GOT3 (cell line): Measurements from ENCODE around the gene PSMB8.
A peak's percentile ranks its signal among the peaks of the same experiment; 100 is the strongest.
"Not testable (repeated sequence)": the region's sequence is repeated elsewhere in the genome, so short reads cannot be mapped to it uniquely, and the experiment has no call there.

ENCODE experiments used
- DNase-seq: peaks from one replicate; lab custom pipeline; 2025; ENCODE audit warnings: mixed read lengths; lab: John Stamatoyannopoulos, UW

PSMB8 gene

DNA sequence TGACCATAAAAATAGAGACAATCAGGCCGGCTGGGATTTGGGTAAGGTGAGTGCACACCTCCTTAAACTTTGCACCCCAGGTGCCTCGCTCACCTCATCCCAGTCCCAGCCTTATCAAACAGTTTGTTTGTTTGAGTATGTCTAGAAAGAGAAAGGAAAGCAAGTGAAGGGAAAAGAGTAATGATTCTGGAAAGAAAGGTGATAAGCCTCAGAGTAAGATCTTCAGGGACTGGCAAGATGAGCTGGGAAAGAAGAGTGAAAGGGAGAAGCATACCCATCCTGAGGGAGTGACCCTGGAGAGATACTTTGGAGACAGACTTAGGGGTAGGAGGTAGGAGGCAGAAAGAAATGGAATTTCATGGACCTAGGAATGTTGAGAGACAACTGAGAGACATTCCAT lies 7.0 kb downstream of the PSMB8 start:
- DNase-seq, result no peak

DNA sequence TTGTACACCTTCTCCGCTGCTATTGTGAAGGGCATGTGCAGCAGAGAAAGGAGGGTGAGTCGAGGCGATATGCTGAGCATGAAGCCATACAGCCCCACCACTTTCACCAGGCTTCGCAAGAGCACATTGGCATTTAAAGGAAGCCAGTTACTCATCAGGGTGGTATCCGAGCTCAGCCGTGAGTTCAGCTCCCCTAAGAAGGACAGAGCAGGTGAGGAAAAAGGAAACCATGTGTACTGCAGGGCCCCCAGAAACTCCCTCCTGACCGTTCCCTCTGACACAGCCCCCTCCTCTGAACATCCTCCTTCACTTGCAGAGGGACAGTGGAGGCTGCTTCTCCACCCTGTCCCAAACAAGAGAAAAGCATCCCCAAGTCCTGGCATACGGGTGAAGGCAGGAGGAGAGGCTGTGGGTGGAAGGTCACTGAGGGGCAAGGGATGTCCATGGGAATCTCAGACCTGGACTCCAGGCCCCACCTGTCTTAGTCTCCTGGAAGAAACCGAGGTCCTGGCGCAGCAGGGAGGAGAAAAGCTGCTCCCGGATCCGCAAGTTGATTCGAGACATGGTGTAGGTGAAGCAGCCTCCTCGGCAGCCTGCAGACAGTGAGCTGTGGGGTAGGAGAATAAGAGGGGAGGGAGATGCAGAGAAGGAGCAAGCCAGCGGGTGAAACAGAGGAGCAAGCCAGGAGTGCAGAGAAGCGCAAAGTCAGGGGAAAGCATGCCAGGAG lies 8.5 kb downstream of the PSMB8 start:
- no peak for DNase-seq

DNA sequence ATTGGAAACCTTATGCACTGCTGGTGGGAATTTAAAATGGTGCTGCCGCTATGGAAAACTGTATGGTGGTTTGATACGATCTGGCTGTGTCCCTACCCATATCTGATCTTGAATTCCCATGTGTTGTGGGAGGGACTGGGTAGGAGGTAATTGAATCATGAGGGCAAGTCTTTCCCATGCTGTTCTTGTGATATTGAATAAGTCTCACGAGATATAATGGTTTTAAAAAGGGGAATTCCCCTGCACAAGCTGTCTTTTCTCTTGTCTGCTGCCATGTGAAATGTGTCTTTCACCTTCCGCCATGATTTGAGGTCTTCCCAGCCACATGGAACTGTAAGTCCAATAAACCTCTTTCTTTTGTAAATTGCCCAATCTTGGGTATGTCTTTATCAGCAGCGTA lies 10.2 kb downstream of the PSMB8 start:
- DNase-seq, result no peak

DNA sequence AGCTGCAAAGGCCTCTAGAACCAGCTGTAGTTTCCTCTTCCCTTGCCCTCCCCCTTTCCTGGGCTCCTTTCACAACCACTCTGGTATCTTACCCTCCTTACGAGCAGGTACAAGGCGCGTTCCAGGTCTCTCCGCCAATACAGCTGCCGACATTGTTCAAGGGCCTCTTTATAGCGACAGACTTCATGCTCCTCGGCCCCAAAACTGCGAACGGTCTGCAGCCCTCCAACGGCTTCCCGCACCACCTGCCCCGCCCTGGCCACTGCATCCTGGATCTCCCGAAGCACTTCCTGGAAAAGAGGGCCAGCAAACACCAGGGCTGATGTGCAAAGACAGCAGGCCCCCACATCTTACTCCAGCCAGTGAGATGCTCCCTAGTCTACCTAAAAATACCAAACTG lies 11.3 kb downstream of the PSMB8 start:
- no peak for DNase-seq

DNA sequence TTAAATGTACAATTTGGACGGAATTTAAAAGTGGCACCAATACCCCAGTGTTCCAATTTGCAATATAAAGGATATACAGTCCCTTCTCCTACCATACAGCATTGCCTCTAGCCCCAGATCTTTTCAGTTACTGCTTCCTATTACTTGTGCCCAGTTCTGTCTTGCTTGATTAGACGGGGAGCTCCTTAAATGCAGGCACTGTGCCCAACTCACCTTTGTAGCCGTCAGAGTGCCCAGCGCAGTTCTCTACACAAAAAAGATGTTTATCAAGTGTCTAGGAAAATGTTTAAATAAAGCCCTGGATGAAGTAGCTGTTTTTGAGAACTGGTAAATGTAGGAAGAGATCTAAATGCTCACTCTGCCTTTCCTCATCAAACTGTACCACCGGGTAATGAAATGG lies 12.9 kb downstream of the PSMB8 start:
- no peak for DNase-seq

DNA sequence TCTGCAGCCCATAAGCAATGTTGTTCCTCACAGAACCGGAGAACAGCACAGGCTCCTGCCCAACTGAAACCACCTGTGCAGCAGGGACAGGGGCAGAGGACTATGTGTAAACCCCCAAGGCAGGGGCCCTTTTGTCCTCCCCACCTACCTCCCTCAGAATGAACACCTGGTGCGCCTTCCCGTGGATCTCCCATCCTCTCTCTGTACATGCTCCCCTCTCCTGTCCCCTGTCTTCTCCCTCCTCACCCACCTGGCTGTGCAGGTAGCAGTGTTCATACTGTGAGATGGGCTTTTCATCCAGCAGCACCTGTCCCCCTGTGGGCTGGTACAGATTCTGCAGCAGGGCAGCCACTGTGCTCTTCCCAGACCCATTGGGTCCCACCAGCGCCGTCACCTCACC lies 13.8 kb downstream of the PSMB8 start:
- no peak for DNase-seq

DNA sequence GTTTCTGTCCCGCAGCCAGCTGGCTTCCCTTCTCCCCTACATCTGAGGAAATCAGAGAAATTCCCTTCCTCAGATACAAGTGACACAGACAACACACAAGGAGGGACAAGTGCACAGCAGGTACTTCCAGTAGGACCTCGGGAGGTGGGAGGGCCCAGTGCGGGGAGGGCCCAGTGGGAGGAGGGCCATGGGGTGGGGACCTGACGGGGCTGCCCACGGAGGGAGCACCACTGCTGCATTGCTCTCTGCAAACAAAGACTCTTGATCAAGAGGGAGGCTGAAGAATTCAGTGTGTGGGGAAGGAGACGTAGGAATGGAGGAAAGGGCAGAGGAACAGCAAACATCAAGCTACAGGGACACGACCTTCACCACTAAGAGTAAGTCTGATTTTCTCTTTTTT lies 14.4 kb downstream of the PSMB8 start:
- no peak for DNase-seq

DNA sequence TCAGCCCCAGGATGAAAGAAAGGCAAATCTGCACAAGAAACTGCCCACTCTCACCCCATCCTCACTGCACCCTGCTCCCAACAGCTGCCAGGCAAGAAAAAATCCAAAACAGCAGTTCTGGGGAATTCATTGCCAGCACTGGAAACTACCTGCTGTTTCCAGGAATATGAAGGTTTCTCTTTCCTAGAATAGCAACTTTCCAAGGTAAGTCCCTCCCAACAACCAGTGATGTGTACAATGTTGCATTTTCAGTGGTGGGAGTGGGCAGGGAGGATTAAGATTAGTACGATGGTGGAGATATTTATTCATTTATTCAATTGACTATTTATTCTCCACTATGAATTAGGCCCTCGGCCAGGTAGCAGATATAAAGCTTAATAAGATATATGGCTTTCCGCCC lies 16.8 kb downstream of the PSMB8 start:
- no peak for DNase-seq

DNA sequence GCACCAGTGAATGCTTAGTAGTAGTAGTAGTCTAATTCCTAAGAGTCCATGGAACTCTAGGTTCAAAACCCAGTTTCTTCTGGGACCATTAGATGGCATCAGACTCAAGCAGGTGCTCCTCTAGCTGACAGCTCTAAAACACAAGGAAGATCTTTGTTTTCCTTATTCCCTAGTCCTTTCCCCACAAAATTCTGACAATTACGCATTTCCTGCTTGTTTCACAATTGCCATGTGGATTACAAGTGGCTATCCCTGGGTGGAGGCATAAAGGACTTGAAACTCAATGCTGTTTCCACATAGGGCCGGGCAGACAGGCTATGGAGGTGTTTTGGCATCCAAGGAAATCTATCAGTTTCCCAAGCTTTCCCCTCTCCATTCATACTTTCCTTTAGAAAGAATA lies 17.9 kb downstream of the PSMB8 start:
- DNase-seq, result no peak

DNA sequence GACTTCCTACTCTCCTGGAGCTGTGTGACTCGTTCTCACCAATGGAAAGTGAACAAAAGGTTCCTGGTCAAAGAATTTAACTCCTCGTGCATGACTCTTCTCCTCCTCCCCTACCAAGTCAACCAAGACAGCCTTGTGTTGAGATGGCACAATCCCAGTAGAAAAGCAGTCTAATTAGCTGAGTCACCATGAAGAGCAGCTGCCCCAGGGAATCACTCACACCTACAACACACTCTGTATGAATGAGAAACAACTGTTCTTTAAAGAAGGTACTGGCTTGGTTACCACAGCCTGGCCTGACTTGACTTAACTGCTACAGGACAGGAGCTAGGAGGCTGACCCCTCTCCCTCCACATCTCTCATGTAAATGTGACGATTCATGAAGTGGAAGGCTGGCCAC lies 24.1 kb downstream of the PSMB8 start:
- no peak for DNase-seq

DNA sequence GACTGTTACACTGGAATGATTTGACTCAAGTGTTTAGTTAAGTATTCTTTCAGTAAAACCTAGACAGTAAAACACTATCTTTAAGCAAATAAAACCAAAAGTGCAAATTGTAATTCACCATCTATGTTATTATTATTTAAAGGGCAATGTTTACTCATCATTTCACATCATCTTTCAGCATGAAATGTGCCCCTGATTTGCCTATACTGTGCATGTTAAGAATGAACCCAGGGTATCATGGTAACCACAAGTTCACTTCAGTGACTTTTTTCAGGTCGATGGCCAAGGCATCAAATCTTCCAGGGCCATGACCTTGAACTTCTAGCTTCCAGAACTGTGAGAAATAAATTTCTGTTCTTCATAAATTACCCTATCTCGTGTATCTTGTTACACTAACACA lies 25.0 kb downstream of the PSMB8 start:
- DNase-seq, result no peak

DNA sequence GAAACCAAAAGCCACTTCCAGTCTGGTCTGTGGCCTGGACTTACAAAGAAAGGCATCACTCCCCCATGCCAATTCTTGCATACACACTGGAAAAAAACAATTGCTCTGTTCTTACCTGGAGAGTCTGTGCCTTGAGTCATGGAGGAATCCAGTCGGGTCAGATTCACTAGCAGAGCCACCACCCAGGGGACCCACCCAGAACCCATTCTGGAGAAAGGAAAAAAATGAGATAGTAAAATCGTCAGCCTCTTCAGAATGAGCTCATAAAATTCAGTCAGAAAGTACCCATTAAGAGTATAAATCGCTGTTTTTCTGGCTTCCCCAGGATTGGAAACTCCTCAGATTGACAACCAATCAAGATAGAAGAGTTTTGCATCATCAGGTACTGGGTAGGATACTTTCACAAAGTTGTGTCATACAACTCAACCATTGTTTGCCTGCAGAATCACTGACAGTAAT lies 27.1 kb downstream of the PSMB8 start, which contains the start of gene HLA-DOB:
Gene HLA-DOB (minus strand): TSS at position 257 of the 459 bp plus-strand sequence. CDS start 51 bp downstream, at position 206.
- DNase-seq, result no peak

DNA sequence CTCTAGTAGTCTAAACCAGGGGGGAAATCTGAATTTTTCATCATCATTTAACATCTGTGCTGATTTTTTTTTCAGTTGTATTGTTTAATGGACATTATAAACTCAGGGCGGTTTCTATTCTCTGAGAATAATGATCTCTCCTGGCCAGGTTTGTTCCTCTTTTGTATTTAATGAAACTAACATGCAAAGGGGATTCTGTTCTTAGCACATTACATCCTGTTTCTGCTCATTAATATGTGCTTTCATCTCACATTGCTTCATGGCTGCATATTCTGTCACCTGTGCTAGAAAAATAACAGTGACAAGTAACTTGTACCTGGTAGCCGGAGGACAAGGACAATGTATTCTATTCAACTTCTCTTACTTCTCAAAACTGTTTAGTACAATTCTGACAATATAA lies 27.9 kb downstream of the PSMB8 start:
- no peak for DNase-seq

DNA sequence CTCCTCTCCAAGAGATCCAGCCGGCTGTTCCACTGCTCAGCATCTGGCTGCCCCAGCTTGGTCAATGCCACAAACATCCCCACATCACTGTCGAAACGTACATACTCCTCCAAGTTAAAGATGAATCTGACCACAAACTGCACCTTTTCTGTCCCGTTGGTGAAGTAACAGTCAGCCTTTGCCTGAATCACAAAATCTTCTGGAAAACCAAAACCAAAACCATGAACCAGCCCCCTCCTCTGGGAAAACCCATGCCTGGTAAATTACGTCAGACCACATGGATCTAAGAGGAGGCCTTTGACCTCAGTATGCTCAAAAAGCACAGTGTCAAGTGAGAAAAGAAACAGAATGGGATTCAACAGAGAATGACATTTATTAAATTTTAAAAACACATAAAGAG lies 28.7 kb downstream of the PSMB8 start:
- DNase-seq, result no peak

DNA sequence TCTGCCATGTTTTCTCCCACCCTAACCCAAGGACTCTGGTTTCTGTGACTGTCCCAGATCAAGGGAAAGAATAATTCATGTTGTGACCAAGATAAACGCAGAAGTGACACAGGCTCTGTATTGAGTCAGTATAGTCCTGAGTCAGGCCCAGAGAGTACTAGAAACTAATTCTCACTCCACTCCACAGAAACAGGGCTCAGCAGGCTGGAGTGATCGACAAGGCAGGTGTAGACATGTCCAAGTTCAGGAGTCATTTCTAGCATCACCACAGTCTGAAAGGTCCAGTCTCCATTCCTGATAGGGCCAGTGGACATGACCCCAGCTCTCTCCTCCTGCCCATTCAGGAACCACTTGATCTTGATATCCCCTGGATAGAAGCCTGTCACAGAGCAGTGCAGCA lies 29.7 kb downstream of the PSMB8 start:
- no peak for DNase-seq

DNA sequence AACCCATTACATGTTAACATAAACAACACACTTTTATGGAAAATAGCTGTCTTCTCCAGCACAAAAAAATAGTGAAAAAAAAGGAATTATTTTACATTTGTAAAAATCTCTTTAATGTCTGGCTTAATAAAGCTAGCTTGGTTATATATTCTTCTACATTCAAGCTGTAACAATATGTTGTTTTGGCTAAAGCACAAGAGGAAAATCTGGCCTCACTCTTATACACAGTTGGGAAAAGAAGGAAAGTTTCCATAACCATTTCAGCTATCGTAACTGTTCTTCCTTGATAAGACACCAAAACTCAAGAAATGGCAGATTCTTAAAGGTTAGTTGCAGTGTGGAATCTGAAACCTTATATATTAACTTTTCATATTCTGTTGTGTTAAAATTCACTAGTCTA lies 34.7 kb downstream of the PSMB8 start:
- DNase-seq, result no peak

DNA sequence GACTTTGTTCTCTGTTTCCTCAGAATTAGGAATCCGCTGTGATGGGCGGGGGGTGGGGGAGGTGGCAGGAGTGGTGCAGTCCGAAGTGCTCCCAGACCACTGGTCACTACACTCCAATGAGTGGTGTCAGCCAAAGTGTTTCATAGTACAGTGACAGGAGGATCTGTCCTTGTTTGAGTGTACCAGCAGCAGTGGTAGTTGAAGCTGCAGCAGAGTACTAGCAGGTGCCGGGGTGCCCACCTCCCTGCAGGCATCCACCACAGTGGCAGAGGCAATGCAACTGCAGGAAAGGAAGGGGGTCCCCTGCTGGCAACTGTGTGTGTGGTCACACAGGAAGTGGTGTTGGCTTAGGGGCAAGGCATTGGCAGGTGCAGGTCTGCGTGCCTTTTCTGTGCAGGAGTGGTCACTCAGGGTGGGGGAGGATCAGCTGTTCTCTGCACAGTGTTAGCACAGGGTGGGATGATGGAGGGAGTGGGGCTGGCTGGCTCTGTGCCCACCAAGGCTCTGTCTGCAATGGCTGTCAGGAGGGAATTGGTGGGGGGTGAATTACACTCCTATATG lies 36.7 kb downstream of the PSMB8 start:
- DNase-seq, result no peak

DNA sequence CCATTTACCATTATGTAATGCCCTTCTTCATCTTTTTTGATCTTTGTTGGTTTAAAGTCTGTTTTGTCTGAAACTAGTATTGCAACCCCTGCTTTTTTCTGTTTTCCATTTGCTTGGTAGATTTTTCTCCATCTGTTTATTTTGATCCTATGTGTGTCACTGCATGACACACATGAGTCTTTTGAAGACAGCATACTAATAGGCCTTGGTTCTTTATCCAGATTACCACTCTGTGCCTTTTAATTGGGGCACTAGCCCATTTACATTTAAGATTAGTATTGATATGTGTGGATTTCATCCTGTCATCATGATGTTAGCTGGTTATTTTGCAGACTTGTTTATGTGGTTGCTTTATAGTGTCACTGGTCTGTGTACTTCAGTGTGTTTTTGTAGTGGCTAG lies 38.4 kb downstream of the PSMB8 start:
- not testable (repeated sequence) for DNase-seq

DNA sequence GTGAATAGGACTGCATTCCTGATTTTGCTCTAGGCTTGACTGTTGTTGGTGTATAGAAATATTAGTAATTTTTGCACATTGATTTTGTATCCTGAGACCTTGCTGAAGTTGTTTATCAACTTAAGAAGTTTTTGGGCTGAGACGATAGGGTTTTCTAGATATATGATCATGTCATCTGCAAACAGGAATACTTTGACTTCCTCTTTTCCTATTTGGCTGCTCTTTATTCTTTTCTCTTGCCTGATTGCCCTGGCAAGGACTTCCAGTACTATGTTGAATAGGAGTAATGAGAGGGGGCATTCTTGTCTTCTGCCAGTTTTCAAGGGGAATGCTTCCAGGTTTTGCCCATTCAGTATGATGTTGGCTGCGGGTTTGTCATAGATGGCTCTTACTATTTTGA lies 40.4 kb downstream of the PSMB8 start:
- DNase-seq, result no peak

DNA sequence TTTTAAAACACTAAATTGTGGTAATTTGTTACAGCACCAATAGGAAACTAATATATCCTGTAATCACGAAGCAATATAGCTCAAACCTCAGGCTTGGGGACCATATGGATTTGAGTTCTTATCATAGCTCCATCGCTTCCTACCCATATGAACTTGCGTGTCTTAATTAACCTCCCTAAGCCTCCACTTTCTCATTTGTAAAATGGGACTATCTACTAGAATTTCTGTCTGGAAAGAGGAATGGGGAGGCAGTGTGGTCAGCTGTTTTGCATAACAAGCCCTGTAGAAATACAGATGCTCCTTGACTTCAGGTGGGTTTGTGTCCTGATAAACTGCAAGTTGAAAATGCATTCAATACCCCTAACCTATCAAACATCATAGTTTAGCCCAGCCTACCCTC lies 44.1 kb downstream of the PSMB8 start:
- DNase-seq, result no peak

DNA sequence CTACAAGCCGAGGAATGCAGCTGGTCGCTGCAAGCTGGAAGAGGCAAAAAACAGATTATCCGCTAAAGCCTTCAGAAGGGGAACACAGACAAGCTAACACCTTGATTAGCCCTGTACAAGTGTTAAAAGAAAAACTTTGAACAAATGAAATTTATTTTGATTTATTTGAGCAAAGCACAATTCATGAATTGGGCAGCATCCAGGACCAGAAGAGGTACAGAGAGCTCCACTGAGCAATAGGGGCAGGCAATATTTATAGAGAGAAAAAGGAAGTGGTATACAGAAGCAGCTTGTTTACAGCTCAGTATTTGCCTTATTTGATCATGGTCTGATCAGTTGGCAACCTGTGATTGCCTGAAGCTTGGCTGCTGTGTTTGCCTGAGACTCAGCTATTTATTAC lies 44.7 kb downstream of the PSMB8 start:
- no peak for DNase-seq

DNA sequence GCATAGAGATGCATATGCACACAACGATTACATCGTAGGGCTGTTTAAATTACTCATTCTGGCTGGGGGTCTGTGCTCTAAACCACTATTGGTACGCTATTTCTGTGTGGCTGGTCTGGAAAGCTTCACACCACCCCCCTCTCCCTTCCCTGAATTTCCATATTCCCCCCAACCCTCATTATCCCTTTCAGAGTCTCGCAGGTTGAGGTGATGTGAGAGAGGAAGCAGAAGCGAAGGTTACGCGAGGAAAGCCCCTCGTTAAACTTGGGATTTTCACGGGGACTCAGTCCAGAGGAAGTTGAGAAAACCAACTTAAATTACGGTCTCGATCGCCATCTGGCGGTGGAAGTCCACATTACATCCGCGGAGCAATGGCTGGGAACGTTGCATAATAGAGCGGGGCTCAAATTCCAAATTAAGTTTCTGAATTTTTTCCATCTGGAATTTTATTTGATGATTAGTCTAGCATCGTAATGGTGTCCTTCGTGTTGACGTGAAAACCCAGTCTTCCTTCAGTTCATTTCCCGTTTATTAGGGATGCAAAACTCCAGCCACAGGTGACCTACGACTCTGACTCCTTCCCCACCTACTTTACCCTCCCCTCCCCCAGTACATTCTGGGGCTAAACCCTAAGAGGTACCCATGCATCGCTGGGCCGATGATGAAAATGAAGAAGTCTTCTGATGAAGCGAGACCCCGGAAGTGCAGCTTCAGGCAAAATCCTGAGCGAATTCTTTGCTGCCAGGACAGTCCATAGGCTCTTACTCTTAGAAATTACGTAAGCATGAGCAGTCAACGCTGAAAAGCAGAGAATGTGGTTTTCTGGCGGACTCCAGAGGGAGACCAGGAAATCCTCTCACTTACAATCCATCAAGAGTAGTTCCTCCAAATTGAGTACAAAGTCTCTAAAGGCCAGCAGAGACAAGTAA lies 46.7 kb downstream of the PSMB8 start:
- DNase-seq, result peak; percentile 31

DNA sequence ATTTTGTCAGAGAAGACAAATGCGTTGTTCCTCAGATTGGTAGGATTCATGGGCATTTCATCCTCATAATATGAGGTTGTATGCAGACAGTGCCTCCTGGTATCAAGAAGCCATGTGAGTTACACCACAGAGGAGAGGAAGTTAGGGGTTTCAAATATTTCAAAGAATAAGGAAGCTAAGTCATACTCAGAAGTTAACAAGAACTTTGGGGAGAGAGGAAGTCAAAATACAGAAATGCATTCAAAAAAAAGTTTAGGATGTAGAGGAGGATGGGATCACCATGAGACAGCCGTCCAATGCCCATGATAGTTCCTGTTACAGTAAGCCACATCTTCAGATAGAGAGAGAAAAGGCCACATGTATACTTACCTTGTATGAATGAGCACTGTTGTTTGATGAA lies 49.3 kb downstream of the PSMB8 start:
- DNase-seq, result no peak
